GM23248 (cell line): ENCODE results near the gene SEMA6B. TPM values are rescaled to one million over a fixed set of nuclear protein-coding genes. Genes with fewer than 3 reads are reported as not detected.

Experiments used
- DNase-seq: peaks from one replicate; pipeline ENCODE4 v3.0.0-alpha.2; 2015
- H2AFZ ChIP-seq: fragments of 200-600 bp; sonication (generic); 2 replicates; pipeline ENCODE4 v1.6.1; 2016; ENCODE audit warnings: antibody characterized with exemption
- H3F3A ChIP-seq: fragments of 200-600 bp; sonication (generic); 2 replicates; pipeline ENCODE4 v1.6.1; 2016; ENCODE audit warnings: mild to moderate bottlenecking, antibody characterized with exemption, mixed run types; ENCODE audit not compliant: insufficient read depth
- H3K27ac ChIP-seq: fragments of 200-600 bp; sonication (generic); 2 replicates; pipeline ENCODE4 v1.5.1; 2016; ENCODE audit warnings: mild to moderate bottlenecking
- H3K27me3 ChIP-seq: fragments of 200-600 bp; sonication (generic); replicated peaks from 2 replicates; pipeline ENCODE4 v1.6.1; 2016; ENCODE audit warnings: mild to moderate bottlenecking; ENCODE audit not compliant: insufficient read depth
- H3K36me3 ChIP-seq: fragments of 200-600 bp; sonication (generic); 2 replicates; pipeline ENCODE4 v1.6.1; 2016; ENCODE audit warnings: low read depth, mild to moderate bottlenecking
- H3K4me1 ChIP-seq: fragments of 200-600 bp; sonication (generic); 2 replicates; pipeline ENCODE4 v1.6.1; 2016; ENCODE audit warnings: mild to moderate bottlenecking; ENCODE audit not compliant: insufficient read depth
- H3K4me2 ChIP-seq: fragments of 200-600 bp; sonication (generic); one replicate; pipeline ENCODE4 v1.6.1; 2016; ENCODE audit warnings: mild to moderate bottlenecking; ENCODE audit not compliant: unreplicated experiment
- H3K4me3 ChIP-seq: fragments of 200-600 bp; sonication (generic); 2 replicates; pipeline ENCODE4 v1.5.1; 2016; ENCODE audit warnings: mild to moderate bottlenecking
- H3K79me2 ChIP-seq: fragments of 200-600 bp; sonication (generic); 2 replicates; pipeline ENCODE4 v1.6.1; 2016; ENCODE audit warnings: mild to moderate bottlenecking; ENCODE audit not compliant: insufficient read depth
- H3K9ac ChIP-seq: fragments of 200-600 bp; sonication (generic); 2 replicates; pipeline ENCODE4 v1.6.1; 2016; ENCODE audit warnings: mild to moderate bottlenecking
- H3K9me2 ChIP-seq: fragments of 200-600 bp; sonication (generic); 2 replicates; pipeline ENCODE4 v1.6.1; 2016; ENCODE audit warnings: mixed run types, mild to moderate bottlenecking, moderate library complexity; ENCODE audit not compliant: insufficient read depth
- H3K9me3 ChIP-seq: fragments of 200-600 bp; sonication (generic); one replicate; pipeline ENCODE4 v1.6.1; 2017; ENCODE audit warnings: low read depth
- H4K20me1 ChIP-seq: fragments of 200-600 bp; sonication (generic); 2 replicates; pipeline ENCODE4 v1.6.0; 2016; ENCODE audit not compliant: insufficient read depth
- EZH2 ChIP-seq: fragments of 200-600 bp; sonication (generic); IDR thresholded peaks from 2 replicates; pipeline ENCODE4 v1.6.1; 2018; ENCODE audit warnings: antibody characterized with exemption, mild to moderate bottlenecking; ENCODE audit not compliant: insufficient read depth, poor library complexity, severe bottlenecking
- EZH2phosphoT487 ChIP-seq: fragments of 200-600 bp; sonication (generic); IDR thresholded peaks from 2 replicates; pipeline ENCODE4 v1.6.1; 2018; ENCODE audit warnings: antibody characterized with exemption, moderate library complexity, mild to moderate bottlenecking, low read depth; ENCODE audit not compliant: insufficient read depth
- WGBS, 2 experiments: methylation state at CpG; one replicate each; pipeline ENCODE4 v1.1.6; 2015 to 2017; ENCODE audit warnings: low lambda C conversion rate in 2 of 2, low coverage in 1 of 2; ENCODE audit errors: missing lambda C conversion rate in 2 of 2; 5-methylcytosine and 5-hydroxymethylcytosine counted together
- in situ Hi-C: fragments of 300-500 bp; cut with MboI; formaldehyde crosslinking; loops from 2 replicates; pipeline ENCODE4 v1.15.0; 2020
- polyA plus RNA-seq: library from polyadenylated mRNA; unstranded; fragments of >200 nt; fragmentation: Nextera tagmentation; extraction: Ambion mirVana; gene quantifications from 2 replicates; pipeline ENCODE4 v1.2.1, GENCODE V29; 2016
- total RNA-seq: library from RNA; depleted of rRNA; stranded (reverse); fragments of >200 nt; shearing (Covaris generic); gene quantifications from 2 replicates; pipeline ENCODE4 v1.2.3, GENCODE V29; 2014

The SEMA6B gene
- total and polyA plus RNA-seq, 2 experiments from 2014 or later: not detected

GRCh38 chr19:4508698-4509097 lies 50.8 kb downstream of the SEMA6B start:
- WGBS, 2 experiments: 96 to 99% methylated on average over 12 to 21 of the region's 21 CpGs
- in situ Hi-C loops: no loop called here

GRCh38 chr19:4507804-4508203 lies 51.7 kb downstream of the SEMA6B start:
- no peak for DNase-seq
- Histone ChIP-seq H3F3A (no peaks in the 10 kb centered on the region), H3K9me2 (no peaks in the 10 kb centered on the region), H3K9me3 (no peaks in the 10 kb centered on the region), H3K9ac (no peak overlapping the region), H3K79me2 (no peaks in the 10 kb centered on the region), H3K27ac (no peak overlapping the region), H4K20me1 (no peaks in the 10 kb centered on the region), H3K4me1 (peaks cover 8% of the 10 kb centered on the region; the same call in 1 of the 2 replicates), H3K27me3 (no peaks in the 10 kb centered on the region), H3K4me3 (no peak overlapping the region), H3K36me3 (no peaks in the 10 kb centered on the region), H2AFZ (no peak overlapping the region), H3K4me2 (no peak overlapping the region)
- 86 to 90% methylated on average over 16 to 17 of the region's 17 CpGs for WGBS, 2 experiments
- in situ Hi-C loops: no loop called here
- TF ChIP-seq EZH2phosphoT487 (no peak), EZH2 (no peak)

More at GRCh38 chr19:4508698-4509097, 50.8 kb downstream of the SEMA6B start:
- H3K4me1 ChIP-seq: peaks cover 8% of the 10 kb centered on the region; the same call in 1 of the 2 replicates
- H3K36me3 ChIP-seq: no peaks in the 10 kb centered on the region
- no peaks in the 10 kb centered on the region for H3F3A ChIP-seq
- H2AFZ ChIP-seq: no peak overlapping the region
- H3K79me2 ChIP-seq: no peaks in the 10 kb centered on the region
- H3K27me3 ChIP-seq: no peaks in the 10 kb centered on the region
- no peak overlapping the region for H3K4me3 ChIP-seq
- H3K9me2 ChIP-seq: no peaks in the 10 kb centered on the region
- H4K20me1 ChIP-seq: no peaks in the 10 kb centered on the region
- H3K9ac ChIP-seq: no peak overlapping the region
- no peak overlapping the region for H3K4me2 ChIP-seq
- H3K27ac ChIP-seq: no peak overlapping the region
- TF ChIP-seq EZH2phosphoT487 (no peak), EZH2 (no peak)
- no peaks in the 10 kb centered on the region for H3K9me3 ChIP-seq
- DNase-seq: no peak

- WGBS, 2 experiments: 86% methylated on average over 12 of the region's 12 CpGs
- no peak overlapping the region for H3K4me2 ChIP-seq
- no peaks in the 10 kb centered on the region for H3K9me3 ChIP-seq
- no peak overlapping the region for H2AFZ ChIP-seq
- TF ChIP-seq EZH2 (no peak), EZH2phosphoT487 (no peak)
- in situ Hi-C loops: no loop called here
- H3K36me3 ChIP-seq: no peaks in the 10 kb centered on the region; the same call in 1 of the 2 replicates
- no peak overlapping the region for H3K9ac ChIP-seq
- no peaks in the 10 kb centered on the region for H3F3A ChIP-seq
- DNase-seq: no peak
- no peaks in the 10 kb centered on the region for H3K27me3 ChIP-seq
- H3K4me1 ChIP-seq: peaks cover 8% of the 10 kb centered on the region; the same call in 1 of the 2 replicates
- no peaks in the 10 kb centered on the region for H3K9me2 ChIP-seq
- no peak overlapping the region for H3K27ac ChIP-seq
- no peaks in the 10 kb centered on the region for H3K79me2 ChIP-seq
- H3K4me3 ChIP-seq: no peak overlapping the region
- H4K20me1 ChIP-seq: no peaks in the 10 kb centered on the region
Measured at GRCh38 chr19:4507150-4507452, 52.4 kb downstream of the SEMA6B start.

GRCh38 chr19:4506449-4507149 lies 52.9 kb downstream of the SEMA6B start:
- Histone ChIP-seq H3K27me3 (no peaks in the 10 kb centered on the region), H3K4me3 (no peak overlapping the region), H3K4me1 (peaks cover 8% of the 10 kb centered on the region; the same call in 1 of the 2 replicates), H3K9me3 (no peaks in the 10 kb centered on the region), H3K36me3 (no peaks in the 10 kb centered on the region; the same call in 1 of the 2 replicates), H3K4me2 (no peak overlapping the region), H3K9ac (no peak overlapping the region), H4K20me1 (no peaks in the 10 kb centered on the region), H3K9me2 (no peaks in the 10 kb centered on the region), H2AFZ (no peak overlapping the region), H3K27ac (no peak overlapping the region), H3F3A (no peaks in the 10 kb centered on the region), H3K79me2 (no peaks in the 10 kb centered on the region)
- peak; percentile 75 for DNase-seq
- WGBS, 2 experiments: 77 to 80% methylated on average over 17 of the region's 17 CpGs
- in situ Hi-C loops: no loop called here
- no peak for TF ChIP-seq EZH2phosphoT487
